ENCODE measurements around the gene ATP6V1C2.
"Not testable (repeated sequence)": the region's sequence is repeated elsewhere in the genome, so short reads cannot be mapped to it uniquely, and the experiment has no call there.

Gene ATP6V1C2

GRCh38 chr2:10780491-10780820 lies 59.0 kb downstream of the ATP6V1C2 start:
- H2AFZ ChIP-seq (ENCODE audit: low read length) = no peak overlapping the region
- no peak overlapping the region for H3K4me2 ChIP-seq (ENCODE audit: low read depth, low read length)
- TF ChIP-seq EZH2phosphoT487 (IDR thresholded peaks at IDR 0.05; ENCODE audit: low read length) = no peak
- no peak for TF ChIP-seq EZH2 (optimal IDR thresholded peaks at IDR 0.05; ENCODE audit: low read depth, low read length)
- TF ChIP-seq CTCF (IDR thresholded peaks at IDR 0.05; ENCODE audit: low read length) = no peak
- no peak overlapping the region for H3K9ac ChIP-seq (ENCODE audit: low read length)
- H3K9me3 ChIP-seq (replicated peaks; ENCODE audit: insufficient read depth, low read length) = no peaks in the 10 kb centered on the region
- peaks cover 21% of the 10 kb centered on the region for H3K36me3 ChIP-seq (replicated peaks; ENCODE audit: insufficient read depth, low read length)
- no peaks in the 10 kb centered on the region for H3K9me2 ChIP-seq (replicated peaks; ENCODE audit: insufficient read depth, low read length)
- no peaks in the 10 kb centered on the region for H4K20me1 ChIP-seq (ENCODE audit: insufficient read depth, low read length)
- 0 out of 2 replicates have a peak, but pooled peaks cover 3% of the 10 kb centered on the region for H3F3A ChIP-seq (ENCODE audit: insufficient read depth, low read length)
- H3K4me1 ChIP-seq (ENCODE audit: low read length) = no peaks in the 10 kb centered on the region
- H3K27me3 ChIP-seq (replicated peaks; ENCODE audit: insufficient read depth, low read length) = no peaks in the 10 kb centered on the region
- no peak overlapping the region for H3K4me3 ChIP-seq (ENCODE audit: low read length)
- no peak for DNase-seq
- H3K27ac ChIP-seq (ENCODE audit: low read length) = no peak overlapping the region
- peaks cover 17% of the 10 kb centered on the region; the same call in 1 of the 2 replicates for H3K79me2 ChIP-seq (ENCODE audit: low read length)

GRCh38 chr2:10780821-10781220 lies 59.4 kb downstream of the ATP6V1C2 start:
- DNase-seq; H3K27me3 ChIP-seq (replicated peaks; ENCODE audit: insufficient read depth, low read length); H3K4me1 ChIP-seq (ENCODE audit: low read length); H4K20me1 ChIP-seq (ENCODE audit: insufficient read depth, low read length); H3K27ac ChIP-seq (ENCODE audit: low read length); H3K4me3 ChIP-seq (ENCODE audit: low read length); H3K9ac ChIP-seq (ENCODE audit: low read length); H3F3A ChIP-seq (ENCODE audit: insufficient read depth, low read length); H3K9me3 ChIP-seq (replicated peaks; ENCODE audit: insufficient read depth, low read length); H3K9me2 ChIP-seq (replicated peaks; ENCODE audit: insufficient read depth, low read length); H2AFZ ChIP-seq (ENCODE audit: low read length); H3K4me2 ChIP-seq (ENCODE audit: low read depth, low read length): not testable (repeated sequence)
- peaks cover 24% of the 10 kb centered on the region for H3K36me3 ChIP-seq (replicated peaks; ENCODE audit: insufficient read depth, low read length)
- H3K79me2 ChIP-seq (ENCODE audit: low read length) = peaks cover 20% of the 10 kb centered on the region; the same call in 1 of the 2 replicates

GRCh38 chr2:10781746-10782145 lies 60.3 kb downstream of the ATP6V1C2 start:
- Histone ChIP-seq H3K4me1 (ENCODE audit: low read length) (no peaks in the 10 kb centered on the region), H3K36me3 (replicated peaks; ENCODE audit: insufficient read depth, low read length) (peaks cover 30% of the 10 kb centered on the region), H3K27me3 (replicated peaks; ENCODE audit: insufficient read depth, low read length) (no peaks in the 10 kb centered on the region), H2AFZ (ENCODE audit: low read length) (no peak overlapping the region), H3K4me2 (ENCODE audit: low read depth, low read length) (no peak overlapping the region), H3K79me2 (ENCODE audit: low read length) (peaks cover 26% of the 10 kb centered on the region), H3F3A (ENCODE audit: insufficient read depth, low read length) (0 out of 2 replicates have a peak, but pooled peaks cover 3% of the 10 kb centered on the region), H3K4me3 (ENCODE audit: low read length) (no peak overlapping the region), H3K9ac (ENCODE audit: low read length) (no peak overlapping the region), H3K9me2 (replicated peaks; ENCODE audit: insufficient read depth, low read length) (no peaks in the 10 kb centered on the region), H4K20me1 (ENCODE audit: insufficient read depth, low read length) (no peaks in the 10 kb centered on the region; the same call in 1 of the 2 replicates), H3K27ac (ENCODE audit: low read length) (no peak overlapping the region), H3K9me3 (replicated peaks; ENCODE audit: insufficient read depth, low read length) (no peaks in the 10 kb centered on the region)
- DNase-seq = no peak
- TF ChIP-seq EZH2phosphoT487 (IDR thresholded peaks at IDR 0.05; ENCODE audit: low read length) = no peak

GRCh38 chr2:10783421-10783820 lies 62.0 kb downstream of the ATP6V1C2 start:
- H3K36me3 ChIP-seq (replicated peaks; ENCODE audit: insufficient read depth, low read length) = peaks cover 40% of the 10 kb centered on the region

More at GRCh38 chr2:10783421-10783820, 62.0 kb downstream of the ATP6V1C2 start:
- no peak for TF ChIP-seq EZH2phosphoT487 (IDR thresholded peaks at IDR 0.05; ENCODE audit: low read length)
- no peak for TF ChIP-seq CTCF (IDR thresholded peaks at IDR 0.05; ENCODE audit: low read length)
- TF ChIP-seq EZH2 (optimal IDR thresholded peaks at IDR 0.05; ENCODE audit: low read depth, low read length) = no peak
- Histone ChIP-seq H3K27me3 (replicated peaks; ENCODE audit: insufficient read depth, low read length) (no peaks in the 10 kb centered on the region), H3K4me3 (ENCODE audit: low read length) (no peak overlapping the region), H2AFZ (ENCODE audit: low read length) (no peak overlapping the region), H3K27ac (ENCODE audit: low read length) (no peak overlapping the region), H3K9me3 (replicated peaks; ENCODE audit: insufficient read depth, low read length) (no peaks in the 10 kb centered on the region), H3F3A (ENCODE audit: insufficient read depth, low read length) (0 out of 2 replicates have a peak, but pooled peaks cover 3% of the 10 kb centered on the region), H3K4me1 (ENCODE audit: low read length) (no peaks in the 10 kb centered on the region), H3K9me2 (replicated peaks; ENCODE audit: insufficient read depth, low read length) (no peaks in the 10 kb centered on the region), H3K9ac (ENCODE audit: low read length) (no peak overlapping the region), H4K20me1 (ENCODE audit: insufficient read depth, low read length) (no peaks in the 10 kb centered on the region; the same call in 1 of the 2 replicates), H3K79me2 (ENCODE audit: low read length) (peaks cover 40% of the 10 kb centered on the region), H3K4me2 (ENCODE audit: low read depth, low read length) (no peak overlapping the region)
- no peak for DNase-seq

All from MM.1S (cell line).